ENCODE data around the gene PGM1. TPM values are rescaled to one million over a fixed set of nuclear protein-coding genes. Genes with fewer than 3 reads are reported as not detected.

The PGM1 gene
- polyA plus RNA-seq, 1 of the 3 experiments (the other 2 are of a cell fraction): 20.7 TPM

DNA sequence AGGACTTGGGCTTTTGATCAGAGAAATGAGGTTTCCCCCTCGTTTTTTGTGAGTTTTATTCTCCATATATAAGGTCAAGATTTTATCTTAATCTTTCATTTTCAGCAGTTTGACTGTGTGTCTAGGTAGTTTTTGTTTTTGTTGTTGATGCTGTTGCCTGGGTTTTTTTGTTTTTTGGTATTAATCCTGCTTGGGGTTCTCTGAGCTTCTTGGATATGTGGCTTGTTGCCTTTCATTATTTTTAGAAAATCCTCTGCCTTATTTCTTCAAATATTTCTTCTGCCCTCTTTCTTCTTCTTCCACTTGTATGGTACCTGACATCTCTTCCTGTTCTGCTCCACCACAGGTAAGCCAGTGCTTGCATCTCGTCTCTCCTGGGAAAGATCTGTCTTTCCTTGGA is 44.9 kb upstream of the PGM1 start:
- ChIA-PET CTCF (interaction anchor here (1.4 kb wide), 1 partner anchor 11 kb away, joined by 3 read pairs; no protein-coding TSS in a partner anchor), POLR2A (no interaction called here)
- no peaks in the 10 kb centered on the region for H3K4me1 ChIP-seq (ENCODE audit: control insufficient read depth in 1 of 2, insufficient read depth in 2 of 2, low read depth in 1 of 2, low read length in 1 of 2)
- H2AFZ ChIP-seq (ENCODE audit: low read depth): no peak overlapping the region
- DNase-seq: no peak
- no peaks in the 10 kb centered on the region for H4K20me1 ChIP-seq (ENCODE audit: insufficient read depth)
- no peak overlapping the region for H3K9ac ChIP-seq
- 72% methylated on average over 2 of the region's 2 CpGs for WGBS (ENCODE audit: low lambda C conversion rate)
- no peaks in the 10 kb centered on the region for H3K27me3 ChIP-seq (ENCODE audit: insufficient read depth)
- no peak overlapping the region for H3K4me3 ChIP-seq (ENCODE audit: low read depth in 2 of 2, low read length in 1 of 2)
- H3K4me2 ChIP-seq: no peak overlapping the region
- H3K9me2 ChIP-seq: no peaks in the 10 kb centered on the region
- no peaks in the 10 kb centered on the region for H3K79me2 ChIP-seq (ENCODE audit: insufficient read depth)
- no peak overlapping the region for H3K27ac ChIP-seq (ENCODE audit: low read depth in 2 of 2, low read length in 1 of 2)
- H3K36me3 ChIP-seq (replicated peaks in 1 of 2; ENCODE audit: control insufficient read depth in 1 of 2, insufficient read depth in 2 of 2, low read length in 1 of 2): peaks cover 8% of the 10 kb centered on the region in 2 experiments
- no peak for TF ChIP-seq GABPA (IDR thresholded peaks at IDR 0.05; ENCODE audit: low read depth)
- TF ChIP-seq, protein P1, sequence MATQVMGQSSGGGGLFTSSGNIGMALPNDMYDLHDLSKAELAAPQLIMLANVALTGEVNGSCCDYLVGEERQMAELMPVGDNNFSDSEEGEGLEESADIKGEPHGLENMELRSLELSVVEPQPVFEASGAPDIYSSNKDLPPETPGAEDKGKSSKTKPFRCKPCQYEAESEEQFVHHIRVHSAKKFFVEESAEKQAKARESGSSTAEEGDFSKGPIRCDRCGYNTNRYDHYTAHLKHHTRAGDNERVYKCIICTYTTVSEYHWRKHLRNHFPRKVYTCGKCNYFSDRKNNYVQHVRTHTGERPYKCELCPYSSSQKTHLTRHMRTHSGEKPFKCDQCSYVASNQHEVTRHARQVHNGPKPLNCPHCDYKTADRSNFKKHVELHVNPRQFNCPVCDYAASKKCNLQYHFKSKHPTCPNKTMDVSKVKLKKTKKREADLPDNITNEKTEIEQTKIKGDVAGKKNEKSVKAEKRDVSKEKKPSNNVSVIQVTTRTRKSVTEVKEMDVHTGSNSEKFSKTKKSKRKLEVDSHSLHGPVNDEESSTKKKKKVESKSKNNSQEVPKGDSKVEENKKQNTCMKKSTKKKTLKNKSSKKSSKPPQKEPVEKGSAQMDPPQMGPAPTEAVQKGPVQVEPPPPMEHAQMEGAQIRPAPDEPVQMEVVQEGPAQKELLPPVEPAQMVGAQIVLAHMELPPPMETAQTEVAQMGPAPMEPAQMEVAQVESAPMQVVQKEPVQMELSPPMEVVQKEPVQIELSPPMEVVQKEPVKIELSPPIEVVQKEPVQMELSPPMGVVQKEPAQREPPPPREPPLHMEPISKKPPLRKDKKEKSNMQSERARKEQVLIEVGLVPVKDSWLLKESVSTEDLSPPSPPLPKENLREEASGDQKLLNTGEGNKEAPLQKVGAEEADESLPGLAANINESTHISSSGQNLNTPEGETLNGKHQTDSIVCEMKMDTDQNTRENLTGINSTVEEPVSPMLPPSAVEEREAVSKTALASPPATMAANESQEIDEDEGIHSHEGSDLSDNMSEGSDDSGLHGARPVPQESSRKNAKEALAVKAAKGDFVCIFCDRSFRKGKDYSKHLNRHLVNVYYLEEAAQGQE (IDR thresholded peaks at IDR 0.05; ENCODE audit: low read depth, low read length): no peak
- no peak for TF ChIP-seq JUND (IDR thresholded peaks at IDR 0.05)
- no peak for TF ChIP-seq FOXM1 (IDR thresholded peaks at IDR 0.05; ENCODE audit: low read depth)
- no peak for TF ChIP-seq SIN3A (IDR thresholded peaks at IDR 0.05; ENCODE audit: borderline replicate concordance, low read depth, low read length)
- TF ChIP-seq SMC3 (IDR thresholded peaks at IDR 0.05; ENCODE audit: low read depth, low read length): no peak
- TF ChIP-seq TCF12 (IDR thresholded peaks at IDR 0.05): no peak
- TF ChIP-seq CHD2 (IDR thresholded peaks at IDR 0.05; ENCODE audit: low read length, partially characterized antibody): no peak
- TF ChIP-seq ELF1 (IDR thresholded peaks at IDR 0.05): no peak
- no peak for TF ChIP-seq GATA2 (CRISPR knock-in tag; IDR thresholded peaks at IDR 0.05)
- TF ChIP-seq POLR2AphosphoS5 (IDR thresholded peaks at IDR 0.05; ENCODE audit: low read depth, low read length): no peak
- TF ChIP-seq FOXJ3 (CRISPR knock-in tag; IDR thresholded peaks at IDR 0.05): no peak
- no peak for TF ChIP-seq YY1 (IDR thresholded peaks at IDR 0.05; ENCODE audit: low read depth)
- TF ChIP-seq EZH2phosphoT487 (IDR thresholded peaks at IDR 0.05; ENCODE audit: borderline replicate concordance, low read depth): no peak
- TF ChIP-seq TAF1 (IDR thresholded peaks at IDR 0.05; ENCODE audit: borderline replicate concordance, low read depth, low read length): no peak
- no peaks in the 10 kb centered on the region for H3K9me3 ChIP-seq
- H3F3A ChIP-seq (replicated peaks; ENCODE audit: insufficient read depth): peaks cover 4% of the 10 kb centered on the region

DNA sequence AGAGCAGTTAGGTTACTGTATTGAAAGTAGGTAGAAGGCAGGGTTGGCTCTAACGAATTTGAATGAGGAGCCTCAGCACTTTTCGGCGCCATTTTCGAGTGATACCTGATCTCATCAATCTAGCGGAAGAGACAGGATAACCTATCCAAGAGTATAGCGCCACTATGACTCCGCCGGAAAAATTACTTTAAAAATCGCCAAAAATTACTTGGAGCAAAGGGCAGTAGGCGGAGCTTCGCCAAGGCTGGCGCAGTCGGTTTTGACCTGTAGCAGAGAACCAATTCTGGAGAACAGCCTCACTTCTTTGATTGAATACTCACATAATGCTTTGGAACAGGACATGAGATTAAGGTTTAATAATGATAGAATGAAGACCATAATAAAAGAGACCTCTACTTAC is 44.3 kb upstream of the PGM1 start:
- Histone ChIP-seq H3K27me3 (ENCODE audit: insufficient read depth) (no peaks in the 10 kb centered on the region), H3K9me2 (no peaks in the 10 kb centered on the region), H3K9me3 (no peaks in the 10 kb centered on the region), H3K4me2 (no peak overlapping the region), H3K4me1 (ENCODE audit: control insufficient read depth in 1 of 2, insufficient read depth in 2 of 2, low read depth in 1 of 2, low read length in 1 of 2) (no peaks in the 10 kb centered on the region), H3K36me3 (replicated peaks in 1 of 2; ENCODE audit: control insufficient read depth in 1 of 2, insufficient read depth in 2 of 2, low read length in 1 of 2) (peaks cover 3 to 8% of the 10 kb centered on the region in 2 experiments), H3K79me2 (ENCODE audit: insufficient read depth) (no peaks in the 10 kb centered on the region), H4K20me1 (ENCODE audit: insufficient read depth) (no peaks in the 10 kb centered on the region), H3K9ac (no peak overlapping the region), H3K27ac (ENCODE audit: low read depth in 2 of 2, low read length in 1 of 2) (no peak overlapping the region), H2AFZ (ENCODE audit: low read depth) (no peak overlapping the region), H3K4me3 (ENCODE audit: low read depth in 2 of 2, low read length in 1 of 2) (no peak overlapping the region), H3F3A (replicated peaks; ENCODE audit: insufficient read depth) (peaks cover 4% of the 10 kb centered on the region)
- ChIA-PET CTCF (no interaction called here), POLR2A (no interaction called here)
- 96% methylated on average over 13 of the region's 13 CpGs for WGBS (ENCODE audit: low lambda C conversion rate)
- TF ChIP-seq POLR2AphosphoS5 (IDR thresholded peaks at IDR 0.05; ENCODE audit: low read depth, low read length): no peak
- TF ChIP-seq RAD21 (IDR thresholded peaks at IDR 0.05; ENCODE audit: low read length): no peak
- no peak for TF ChIP-seq TCF12 (IDR thresholded peaks at IDR 0.05)
- TF ChIP-seq RCOR1 (IDR thresholded peaks at IDR 0.05; ENCODE audit: low read length): no peak
- no peak for TF ChIP-seq JUND (IDR thresholded peaks at IDR 0.05)
- TF ChIP-seq, protein P2, sequence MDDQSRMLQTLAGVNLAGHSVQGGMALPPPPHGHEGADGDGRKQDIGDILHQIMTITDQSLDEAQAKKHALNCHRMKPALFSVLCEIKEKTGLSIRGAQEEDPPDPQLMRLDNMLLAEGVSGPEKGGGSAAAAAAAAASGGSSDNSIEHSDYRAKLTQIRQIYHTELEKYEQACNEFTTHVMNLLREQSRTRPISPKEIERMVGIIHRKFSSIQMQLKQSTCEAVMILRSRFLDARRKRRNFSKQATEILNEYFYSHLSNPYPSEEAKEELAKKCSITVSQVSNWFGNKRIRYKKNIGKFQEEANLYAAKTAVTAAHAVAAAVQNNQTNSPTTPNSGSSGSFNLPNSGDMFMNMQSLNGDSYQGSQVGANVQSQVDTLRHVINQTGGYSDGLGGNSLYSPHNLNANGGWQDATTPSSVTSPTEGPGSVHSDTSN (IDR thresholded peaks at IDR 0.05): no peak
- TF ChIP-seq CHD2 (IDR thresholded peaks at IDR 0.05; ENCODE audit: low read length, partially characterized antibody): no peak
- TF ChIP-seq EZH2phosphoT487 (IDR thresholded peaks at IDR 0.05; ENCODE audit: borderline replicate concordance, low read depth): no peak
- TF ChIP-seq, protein P3, sequence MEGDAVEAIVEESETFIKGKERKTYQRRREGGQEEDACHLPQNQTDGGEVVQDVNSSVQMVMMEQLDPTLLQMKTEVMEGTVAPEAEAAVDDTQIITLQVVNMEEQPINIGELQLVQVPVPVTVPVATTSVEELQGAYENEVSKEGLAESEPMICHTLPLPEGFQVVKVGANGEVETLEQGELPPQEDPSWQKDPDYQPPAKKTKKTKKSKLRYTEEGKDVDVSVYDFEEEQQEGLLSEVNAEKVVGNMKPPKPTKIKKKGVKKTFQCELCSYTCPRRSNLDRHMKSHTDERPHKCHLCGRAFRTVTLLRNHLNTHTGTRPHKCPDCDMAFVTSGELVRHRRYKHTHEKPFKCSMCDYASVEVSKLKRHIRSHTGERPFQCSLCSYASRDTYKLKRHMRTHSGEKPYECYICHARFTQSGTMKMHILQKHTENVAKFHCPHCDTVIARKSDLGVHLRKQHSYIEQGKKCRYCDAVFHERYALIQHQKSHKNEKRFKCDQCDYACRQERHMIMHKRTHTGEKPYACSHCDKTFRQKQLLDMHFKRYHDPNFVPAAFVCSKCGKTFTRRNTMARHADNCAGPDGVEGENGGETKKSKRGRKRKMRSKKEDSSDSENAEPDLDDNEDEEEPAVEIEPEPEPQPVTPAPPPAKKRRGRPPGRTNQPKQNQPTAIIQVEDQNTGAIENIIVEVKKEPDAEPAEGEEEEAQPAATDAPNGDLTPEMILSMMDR (IDR thresholded peaks at IDR 0.05): no peak
- no peak for TF ChIP-seq MEF2A (IDR thresholded peaks at IDR 0.05; ENCODE audit: borderline replicate concordance, low read depth)
- TF ChIP-seq NRF1 (IDR thresholded peaks at IDR 0.05; ENCODE audit: low read depth, low read length): no peak
- no peak for TF ChIP-seq NFIC (IDR thresholded peaks at IDR 0.05; ENCODE audit: borderline replicate concordance)
- DNase-seq: no peak
